ENCODE results near the gene NECTIN1.

Gene NECTIN1

GRCh38 chr11:119696378-119697222, 32.4 kb downstream of the NECTIN1 start:
- peak overlapping the region; percentile 1 for H3K4ac ChIP-seq (ENCODE audit: low read depth, low read length)
- H3K36me3 ChIP-seq (ENCODE audit: control insufficient read depth, insufficient read depth, low read length) = no peaks in the 10 kb centered on the region
- no peak overlapping the region for H2BK5ac ChIP-seq (ENCODE audit: low read length)
- no peak overlapping the region for H2BK120ac ChIP-seq (ENCODE audit: low read depth, low read length)
- no peak overlapping the region for H3K4me2 ChIP-seq (ENCODE audit: low read length)
- H4K5ac ChIP-seq (ENCODE audit: low read length) = no peak overlapping the region
- H3K56ac ChIP-seq (ENCODE audit: low read length) = peak overlapping the region; percentile 30
- H2BK15ac ChIP-seq (replicated peaks; ENCODE audit: low read depth) = no peak overlapping the region
- peaks cover 13% of the 10 kb centered on the region for H3K4me1 ChIP-seq (ENCODE audit: control insufficient read depth, low read depth, low read length)
- H2AK5ac ChIP-seq (ENCODE audit: low read length) = no peak overlapping the region
- no CpG with 5 or more reads among the region's 20 CpGs for WGBS (ENCODE audit: extremely low coverage, insufficient coverage, low lambda C conversion rate)
- no peak for DNase-seq
- H3K9ac ChIP-seq (ENCODE audit: low read length) = no peak overlapping the region
- peak overlapping the region; percentile 19 for H3K18ac ChIP-seq (ENCODE audit: low read length)
- H3K79me2 ChIP-seq (ENCODE audit: control insufficient read depth, insufficient read depth, low read length) = peaks cover 4% of the 10 kb centered on the region
- H3K79me1 ChIP-seq (ENCODE audit: low read length) = peaks cover 4% of the 10 kb centered on the region
- no peak overlapping the region for H3K23ac ChIP-seq (ENCODE audit: low read length)
- no peak overlapping the region for H3K4me3 ChIP-seq (ENCODE audit: low read length)
- no peak overlapping the region for H3K27ac ChIP-seq (ENCODE audit: low read depth, low read length)
- H3K27me3 ChIP-seq (ENCODE audit: insufficient read depth, low read length, poor library complexity) = no peaks in the 10 kb centered on the region
- H4K8ac ChIP-seq (ENCODE audit: low read depth, low read length) = no peak overlapping the region

- Histone ChIP-seq H2BK120ac (ENCODE audit: low read depth, low read length) (no peak overlapping the region), H3K23ac (ENCODE audit: low read length) (no peak overlapping the region), H3K36me3 (ENCODE audit: control insufficient read depth, insufficient read depth, low read length) (no peaks in the 10 kb centered on the region), H3K4me1 (ENCODE audit: control insufficient read depth, low read depth, low read length) (peaks cover 13% of the 10 kb centered on the region), H3K18ac (ENCODE audit: low read length) (no peak overlapping the region), H2BK5ac (ENCODE audit: low read length) (no peak overlapping the region), H3K9ac (ENCODE audit: low read length) (no peak overlapping the region), H2AK5ac (ENCODE audit: low read length) (no peak overlapping the region), H3K56ac (ENCODE audit: low read length) (no peak overlapping the region), H2BK15ac (replicated peaks; ENCODE audit: low read depth) (no peak overlapping the region), H3K27ac (ENCODE audit: low read depth, low read length) (no peak overlapping the region), H3K27me3 (ENCODE audit: insufficient read depth, low read length, poor library complexity) (no peaks in the 10 kb centered on the region), H3K4ac (ENCODE audit: low read depth, low read length) (no peak overlapping the region), H3K79me2 (ENCODE audit: control insufficient read depth, insufficient read depth, low read length) (peaks cover 7% of the 10 kb centered on the region), H3K4me3 (ENCODE audit: low read length) (no peak overlapping the region), H4K8ac (ENCODE audit: low read depth, low read length) (no peak overlapping the region), H3K4me2 (ENCODE audit: low read length) (no peak overlapping the region), H4K5ac (ENCODE audit: low read length) (no peak overlapping the region), H3K79me1 (ENCODE audit: low read length) (peaks cover 6% of the 10 kb centered on the region)
- no CpG with 5 or more reads among the region's 3 CpGs for WGBS (ENCODE audit: extremely low coverage, insufficient coverage, low lambda C conversion rate)
- peak; percentile 61 for DNase-seq
Observed at GRCh38 chr11:119694334-119694733, 34.7 kb downstream of the NECTIN1 start.

GRCh38 chr11:119693253-119693815, 35.7 kb downstream of the NECTIN1 start:
- peaks cover 13% of the 10 kb centered on the region for H3K4me1 ChIP-seq (ENCODE audit: control insufficient read depth, low read depth, low read length)
- WGBS (ENCODE audit: extremely low coverage, insufficient coverage, low lambda C conversion rate) = no CpG with 5 or more reads among the region's 7 CpGs

GRCh38 chr11:119692540-119692820, 36.5 kb downstream of the NECTIN1 start:
- peaks cover 8% of the 10 kb centered on the region for H3K79me1 ChIP-seq (ENCODE audit: low read length)
- H4K8ac ChIP-seq (ENCODE audit: low read depth, low read length) = no peak overlapping the region
- H3K36me3 ChIP-seq (ENCODE audit: control insufficient read depth, insufficient read depth, low read length) = no peaks in the 10 kb centered on the region
- H2BK120ac ChIP-seq (ENCODE audit: low read depth, low read length) = no peak overlapping the region
- H4K5ac ChIP-seq (ENCODE audit: low read length) = no peak overlapping the region
- no peak for DNase-seq
- H3K4me1 ChIP-seq (ENCODE audit: control insufficient read depth, low read depth, low read length) = peaks cover 15% of the 10 kb centered on the region
- no peak overlapping the region for H3K56ac ChIP-seq (ENCODE audit: low read length)
- H3K23ac ChIP-seq (ENCODE audit: low read length) = no peak overlapping the region
- WGBS (ENCODE audit: extremely low coverage, insufficient coverage, low lambda C conversion rate) = no CpG with 5 or more reads among the region's 2 CpGs
- no peak overlapping the region for H3K18ac ChIP-seq (ENCODE audit: low read length)
- H3K79me2 ChIP-seq (ENCODE audit: control insufficient read depth, insufficient read depth, low read length) = peaks cover 6% of the 10 kb centered on the region
- H3K27ac ChIP-seq (ENCODE audit: low read depth, low read length) = no peak overlapping the region
- no peak overlapping the region for H2AK5ac ChIP-seq (ENCODE audit: low read length)
- no peak overlapping the region for H3K4ac ChIP-seq (ENCODE audit: low read depth, low read length)
- no peak overlapping the region for H2BK15ac ChIP-seq (replicated peaks; ENCODE audit: low read depth)
- H3K4me2 ChIP-seq (ENCODE audit: low read length) = no peak overlapping the region
- H3K4me3 ChIP-seq (ENCODE audit: low read length) = no peak overlapping the region
- H3K27me3 ChIP-seq (ENCODE audit: insufficient read depth, low read length, poor library complexity) = no peaks in the 10 kb centered on the region
- no peak overlapping the region for H2BK5ac ChIP-seq (ENCODE audit: low read length)
- no peak overlapping the region for H3K9ac ChIP-seq (ENCODE audit: low read length)

More at GRCh38 chr11:119693253-119693815, 35.7 kb downstream of the NECTIN1 start:
- H3K4me2 ChIP-seq (ENCODE audit: low read length) = no peak overlapping the region
- H2BK5ac ChIP-seq (ENCODE audit: low read length) = no peak overlapping the region
- peaks cover 7% of the 10 kb centered on the region for H3K79me2 ChIP-seq (ENCODE audit: control insufficient read depth, insufficient read depth, low read length)
- H3K23ac ChIP-seq (ENCODE audit: low read length) = no peak overlapping the region
- H3K27ac ChIP-seq (ENCODE audit: low read depth, low read length) = no peak overlapping the region
- H3K9ac ChIP-seq (ENCODE audit: low read length) = no peak overlapping the region
- no peak overlapping the region for H3K4ac ChIP-seq (ENCODE audit: low read depth, low read length)
- H3K56ac ChIP-seq (ENCODE audit: low read length) = no peak overlapping the region
- H4K8ac ChIP-seq (ENCODE audit: low read depth, low read length) = no peak overlapping the region
- H3K36me3 ChIP-seq (ENCODE audit: control insufficient read depth, insufficient read depth, low read length) = no peaks in the 10 kb centered on the region
- H3K18ac ChIP-seq (ENCODE audit: low read length) = no peak overlapping the region
- no peak overlapping the region for H2BK15ac ChIP-seq (replicated peaks; ENCODE audit: low read depth)
- no peak overlapping the region for H3K4me3 ChIP-seq (ENCODE audit: low read length)
- no peak overlapping the region for H2AK5ac ChIP-seq (ENCODE audit: low read length)
- no peaks in the 10 kb centered on the region for H3K27me3 ChIP-seq (ENCODE audit: insufficient read depth, low read length, poor library complexity)
- no peak overlapping the region for H4K5ac ChIP-seq (ENCODE audit: low read length)
- no peak for DNase-seq
- peaks cover 10% of the 10 kb centered on the region for H3K79me1 ChIP-seq (ENCODE audit: low read length)
- H2BK120ac ChIP-seq (ENCODE audit: low read depth, low read length) = no peak overlapping the region

- H3K18ac ChIP-seq (ENCODE audit: low read length) = no peak overlapping the region
- H3K79me1 ChIP-seq (ENCODE audit: low read length) = peaks cover 8% of the 10 kb centered on the region
- no peak overlapping the region for H3K4ac ChIP-seq (ENCODE audit: low read depth, low read length)
- peaks cover 15% of the 10 kb centered on the region for H3K4me1 ChIP-seq (ENCODE audit: control insufficient read depth, low read depth, low read length)
- H3K9ac ChIP-seq (ENCODE audit: low read length) = no peak overlapping the region
- H4K5ac ChIP-seq (ENCODE audit: low read length) = no peak overlapping the region
- no peaks in the 10 kb centered on the region for H3K27me3 ChIP-seq (ENCODE audit: insufficient read depth, low read length, poor library complexity)
- DNase-seq = no peak
- no peak overlapping the region for H2AK5ac ChIP-seq (ENCODE audit: low read length)
- H3K36me3 ChIP-seq (ENCODE audit: control insufficient read depth, insufficient read depth, low read length) = no peaks in the 10 kb centered on the region
- no peak overlapping the region for H3K27ac ChIP-seq (ENCODE audit: low read depth, low read length)
- H3K4me3 ChIP-seq (ENCODE audit: low read length) = no peak overlapping the region
- H3K4me2 ChIP-seq (ENCODE audit: low read length) = no peak overlapping the region
- H2BK15ac ChIP-seq (replicated peaks; ENCODE audit: low read depth) = no peak overlapping the region
- peaks cover 6% of the 10 kb centered on the region for H3K79me2 ChIP-seq (ENCODE audit: control insufficient read depth, insufficient read depth, low read length)
- no peak overlapping the region for H2BK120ac ChIP-seq (ENCODE audit: low read depth, low read length)
- H4K8ac ChIP-seq (ENCODE audit: low read depth, low read length) = no peak overlapping the region
- no peak overlapping the region for H3K23ac ChIP-seq (ENCODE audit: low read length)
- no peak overlapping the region for H2BK5ac ChIP-seq (ENCODE audit: low read length)
- H3K56ac ChIP-seq (ENCODE audit: low read length) = no peak overlapping the region
- WGBS (ENCODE audit: extremely low coverage, insufficient coverage, low lambda C conversion rate) = no CpG with 5 or more reads among the region's 27 CpGs
Observed at GRCh38 chr11:119691701-119692539, 37.1 kb downstream of the NECTIN1 start.

All from mesendoderm (in vitro differentiated cells).